Hepatocyte (in vitro differentiated cells): ENCODE measurements around the gene DLG2. TPM values are rescaled to one million over a fixed set of nuclear protein-coding genes. Genes with fewer than 3 reads are reported as not detected.

Experiments used
- DNase-seq: peaks from one replicate; pipeline ENCODE4 v3.0.0-alpha.2; 2016; ENCODE audit warnings: low spot score
- H2AFZ ChIP-seq: fragments of 200-600 bp; sonication (generic); 2 replicates; pipeline ENCODE4 v1.6.0; 2016; ENCODE audit warnings: antibody characterized with exemption, mild to moderate bottlenecking
- H3K27ac ChIP-seq: fragments of 200-600 bp; sonication (generic); 2 replicates; pipeline ENCODE4 v1.5.1; 2016; ENCODE audit warnings: mild to moderate bottlenecking
- H3K27me3 ChIP-seq: fragments of 200-600 bp; sonication (generic); 2 replicates; pipeline ENCODE4 v1.6.1; 2016
- H3K36me3 ChIP-seq: fragments of 200-600 bp; sonication (generic); replicated peaks from 2 replicates; pipeline ENCODE4 v1.5.1; 2016; ENCODE audit warnings: low read depth; ENCODE audit not compliant: insufficient read depth
- H3K4me1 ChIP-seq: fragments of 200-600 bp; sonication (generic); 2 replicates; pipeline ENCODE4 v1.5.1; 2016; ENCODE audit warnings: mild to moderate bottlenecking, moderate library complexity; ENCODE audit not compliant: insufficient read depth
- H3K4me2 ChIP-seq: fragments of 200-600 bp; sonication (generic); 2 replicates; pipeline ENCODE4 v1.6.0; 2016
- H3K4me3 ChIP-seq: fragments of 200-600 bp; sonication (generic); 2 replicates; pipeline ENCODE4 v1.5.1; 2016; ENCODE audit warnings: mild to moderate bottlenecking
- H3K79me2 ChIP-seq: fragments of 200-600 bp; sonication (generic); 2 replicates; pipeline ENCODE4 v1.6.0; 2017; ENCODE audit warnings: mild to moderate bottlenecking
- H3K9me2 ChIP-seq: fragments of 200-600 bp; sonication (generic); replicated peaks from 2 replicates; pipeline ENCODE4 v1.6.0; 2017; ENCODE audit warnings: mild to moderate bottlenecking; ENCODE audit not compliant: insufficient read depth
- H3K9me3 ChIP-seq: fragments of 200-600 bp; sonication (generic); 2 replicates; pipeline ENCODE4 v1.5.1; 2016; ENCODE audit warnings: low read depth, mild to moderate bottlenecking
- H4K20me1 ChIP-seq: fragments of 200-600 bp; sonication (generic); 2 replicates; pipeline ENCODE4 v1.6.0; 2016; ENCODE audit warnings: mild to moderate bottlenecking; ENCODE audit not compliant: insufficient read depth, poor library complexity, severe bottlenecking
- CTCF ChIP-seq: fragments of 200-600 bp; sonication (generic); IDR thresholded peaks from 2 replicates; pipeline ENCODE4 v1.5.1; 2016; ENCODE audit warnings: antibody characterized with exemption, mild to moderate bottlenecking; ENCODE audit not compliant: poor library complexity
- EZH2 ChIP-seq: fragments of 200-600 bp; sonication (generic); IDR thresholded peaks from 2 replicates; pipeline ENCODE4 v1.6.1; 2016; ENCODE audit warnings: antibody characterized with exemption, mild to moderate bottlenecking, borderline replicate concordance
- EZH2phosphoT487 ChIP-seq: fragments of 200-600 bp; sonication (generic); IDR thresholded peaks from one replicate; pipeline ENCODE4 v1.6.1; 2018; ENCODE audit warnings: antibody characterized with exemption, mild to moderate bottlenecking, low read depth, moderate library complexity; ENCODE audit not compliant: unreplicated experiment, severe bottlenecking
- WGBS: methylation state at CpG from one replicate; pipeline ENCODE4 v1.1.6; 2016; ENCODE audit warnings: low lambda C conversion rate; ENCODE audit errors: missing lambda C conversion rate; 5-methylcytosine and 5-hydroxymethylcytosine counted together
- polyA plus RNA-seq: library from polyadenylated mRNA; unstranded; fragments of >200 nt; fragmentation: Nextera tagmentation; extraction: Ambion mirVana; gene quantifications from 2 replicates; pipeline ENCODE4 v1.2.1, GENCODE V29; 2016
- total RNA-seq: library from RNA; depleted of rRNA; stranded (reverse); fragments of >200 nt; gene quantifications from 2 replicates; pipeline ENCODE4 v1.2.3, GENCODE V29; 2014

Gene DLG2
- total and polyA plus RNA-seq, 2 experiments from 2014 or later: 2.6 to 6.8 TPM

GRCh38 chr11:84105148-84105547 lies 1522.0 kb downstream of the DLG2 start:
- Histone ChIP-seq H3K4me1 (no peaks in the 10 kb centered on the region), H3K4me2 (no peak overlapping the region), H2AFZ (no peak overlapping the region), H3K27me3 (no peaks in the 10 kb centered on the region), H3K79me2 (no peaks in the 10 kb centered on the region), H3K36me3 (no peaks in the 10 kb centered on the region), H3K4me3 (no peak overlapping the region), H3K9me3 (no peaks in the 10 kb centered on the region), H3K9me2 (no peaks in the 10 kb centered on the region), H3K27ac (no peak overlapping the region), H4K20me1 (no peaks in the 10 kb centered on the region)
- WGBS: 90% methylated on average over 3 of the region's 3 CpGs
- no peak for TF ChIP-seq CTCF
- no peak for TF ChIP-seq EZH2phosphoT487
- TF ChIP-seq EZH2: no peak
- DNase-seq: no peak

- TF ChIP-seq EZH2 (no peak), CTCF (no peak), EZH2phosphoT487 (no peak)
- Histone ChIP-seq H3K27me3 (no peaks in the 10 kb centered on the region), H3K36me3 (no peaks in the 10 kb centered on the region), H2AFZ (no peak overlapping the region), H3K9me2 (no peaks in the 10 kb centered on the region), H3K4me3 (no peak overlapping the region), H3K4me2 (no peak overlapping the region), H4K20me1 (no peaks in the 10 kb centered on the region), H3K9me3 (no peaks in the 10 kb centered on the region), H3K4me1 (no peaks in the 10 kb centered on the region), H3K27ac (no peak overlapping the region), H3K79me2 (no peaks in the 10 kb centered on the region)
- WGBS: 92% methylated on average over 1 of the region's 1 CpG
- no peak for DNase-seq
Measured at GRCh38 chr11:84103096-84103495, 1524.0 kb downstream of the DLG2 start.

- WGBS: 74% methylated on average over 3 of the region's 3 CpGs
- no peak for TF ChIP-seq CTCF
- TF ChIP-seq EZH2: no peak
- no peak for TF ChIP-seq EZH2phosphoT487
- no peaks in the 10 kb centered on the region for H3K4me1 ChIP-seq
- no peaks in the 10 kb centered on the region for H4K20me1 ChIP-seq
- no peaks in the 10 kb centered on the region for H3K27me3 ChIP-seq
- H3K9me2 ChIP-seq: no peaks in the 10 kb centered on the region
- no peak overlapping the region for H3K27ac ChIP-seq
- H3K4me3 ChIP-seq: no peak overlapping the region
- H3K4me2 ChIP-seq: no peak overlapping the region
- no peaks in the 10 kb centered on the region for H3K9me3 ChIP-seq
- DNase-seq: no peak
- H2AFZ ChIP-seq: no peak overlapping the region
- no peaks in the 10 kb centered on the region for H3K79me2 ChIP-seq
- H3K36me3 ChIP-seq: no peaks in the 10 kb centered on the region
Measured at GRCh38 chr11:84097186-84097585, 1530.0 kb downstream of the DLG2 start.
